ENCODE results near the gene TBC1D13.

The TBC1D13 gene

DNA sequence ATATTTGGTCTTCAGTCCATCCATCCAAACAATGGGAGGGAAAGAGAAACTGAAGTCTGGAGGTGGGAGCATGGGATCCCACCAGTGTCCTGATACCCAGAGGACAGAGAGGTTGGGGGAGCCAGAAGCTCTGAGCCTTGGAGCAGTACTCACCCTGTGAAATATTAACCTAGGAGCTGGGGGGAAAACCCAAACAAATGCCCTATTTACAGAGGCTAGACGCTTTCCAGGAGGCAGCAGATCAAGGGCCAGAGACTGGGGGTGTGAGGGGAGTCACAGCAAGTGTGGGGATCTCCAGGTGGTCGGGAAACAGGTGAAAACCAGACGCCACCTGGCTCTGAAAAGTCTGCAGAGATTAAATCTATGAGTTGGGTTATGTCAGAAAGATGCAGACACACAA lies 21.6 kb upstream of the TBC1D13 start:
- H3K36me3 ChIP-seq (ENCODE audit: insufficient read depth, low read length), result no peaks in the 10 kb centered on the region
- no peak overlapping the region for H2AFZ ChIP-seq (ENCODE audit: low read length)
- H3K4me2 ChIP-seq (ENCODE audit: low read depth, low read length, poor library complexity, severe bottlenecking), result no peak overlapping the region
- H3K9me3 ChIP-seq (ENCODE audit: insufficient read depth, low read depth, low read length), result no peaks in the 10 kb centered on the region
- H4K20me1 ChIP-seq (ENCODE audit: insufficient read depth, low read length, poor library complexity, severe bottlenecking), result no peaks in the 10 kb centered on the region
- no peaks in the 10 kb centered on the region for H3K27me3 ChIP-seq (ENCODE audit: insufficient read depth, low read length, poor library complexity, severe bottlenecking)
- H3K79me2 ChIP-seq (ENCODE audit: insufficient read depth, low read length), result 0 out of 2 replicates have a peak, but pooled peaks cover 6% of the 10 kb centered on the region
- no peaks in the 10 kb centered on the region for H3K9me2 ChIP-seq (replicated peaks; ENCODE audit: low read depth, low read length)
- TF ChIP-seq EZH2phosphoT487 (IDR thresholded peaks at IDR 0.05; ENCODE audit: borderline replicate concordance), result no peak
- TF ChIP-seq, protein P1, sequence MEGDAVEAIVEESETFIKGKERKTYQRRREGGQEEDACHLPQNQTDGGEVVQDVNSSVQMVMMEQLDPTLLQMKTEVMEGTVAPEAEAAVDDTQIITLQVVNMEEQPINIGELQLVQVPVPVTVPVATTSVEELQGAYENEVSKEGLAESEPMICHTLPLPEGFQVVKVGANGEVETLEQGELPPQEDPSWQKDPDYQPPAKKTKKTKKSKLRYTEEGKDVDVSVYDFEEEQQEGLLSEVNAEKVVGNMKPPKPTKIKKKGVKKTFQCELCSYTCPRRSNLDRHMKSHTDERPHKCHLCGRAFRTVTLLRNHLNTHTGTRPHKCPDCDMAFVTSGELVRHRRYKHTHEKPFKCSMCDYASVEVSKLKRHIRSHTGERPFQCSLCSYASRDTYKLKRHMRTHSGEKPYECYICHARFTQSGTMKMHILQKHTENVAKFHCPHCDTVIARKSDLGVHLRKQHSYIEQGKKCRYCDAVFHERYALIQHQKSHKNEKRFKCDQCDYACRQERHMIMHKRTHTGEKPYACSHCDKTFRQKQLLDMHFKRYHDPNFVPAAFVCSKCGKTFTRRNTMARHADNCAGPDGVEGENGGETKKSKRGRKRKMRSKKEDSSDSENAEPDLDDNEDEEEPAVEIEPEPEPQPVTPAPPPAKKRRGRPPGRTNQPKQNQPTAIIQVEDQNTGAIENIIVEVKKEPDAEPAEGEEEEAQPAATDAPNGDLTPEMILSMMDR (conservative IDR thresholded peaks at IDR 0.05; ENCODE audit: low read length), result no peak
- H3F3A ChIP-seq (ENCODE audit: low read depth), result no peaks in the 10 kb centered on the region
- H3K4me3 ChIP-seq (ENCODE audit: low read length, poor library complexity, severe bottlenecking), result no peak overlapping the region
- peaks cover 2% of the 10 kb centered on the region for H3K4me1 ChIP-seq (ENCODE audit: insufficient read depth, low read length, poor library complexity, severe bottlenecking)
- H3K9ac ChIP-seq (ENCODE audit: low read depth, low read length, poor library complexity, severe bottlenecking), result no peak overlapping the region

DNA sequence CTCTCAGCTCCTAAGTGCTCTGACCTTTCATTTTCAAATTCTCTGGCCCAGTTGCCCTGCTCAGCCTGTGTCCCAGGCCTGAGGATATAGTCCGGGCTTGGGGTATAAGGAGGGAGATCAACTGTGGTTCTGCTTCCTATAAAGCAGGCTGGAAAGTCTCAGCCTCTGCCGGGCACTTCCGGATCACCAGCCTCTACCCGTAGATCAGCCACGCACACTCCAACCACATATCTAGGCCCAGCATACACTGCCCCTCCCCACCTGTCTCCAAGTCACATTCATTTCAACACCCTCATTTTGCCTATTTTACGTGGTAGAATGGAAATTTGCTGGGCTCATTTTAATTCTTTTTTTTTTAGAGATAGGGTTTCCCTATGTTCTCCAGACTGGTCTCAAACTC lies 18.4 kb upstream of the TBC1D13 start:
- no peaks in the 10 kb centered on the region for H3K9me3 ChIP-seq (ENCODE audit: insufficient read depth, low read depth, low read length)
- H3K79me2 ChIP-seq (ENCODE audit: insufficient read depth, low read length), result peaks cover 16% of the 10 kb centered on the region; the same call in 1 of the 2 replicates
- TF ChIP-seq, protein P1 (conservative IDR thresholded peaks at IDR 0.05; ENCODE audit: low read length), result no peak
- no peak for TF ChIP-seq EZH2phosphoT487 (IDR thresholded peaks at IDR 0.05; ENCODE audit: borderline replicate concordance)
- no peak overlapping the region for H3K4me3 ChIP-seq (ENCODE audit: low read length, poor library complexity, severe bottlenecking)
- no peaks in the 10 kb centered on the region for H3F3A ChIP-seq (ENCODE audit: low read depth)
- no peak overlapping the region for H3K4me2 ChIP-seq (ENCODE audit: low read depth, low read length, poor library complexity, severe bottlenecking)
- H3K27me3 ChIP-seq (ENCODE audit: insufficient read depth, low read length, poor library complexity, severe bottlenecking), result no peaks in the 10 kb centered on the region
- H3K36me3 ChIP-seq (ENCODE audit: insufficient read depth, low read length), result no peaks in the 10 kb centered on the region
- H3K9ac ChIP-seq (ENCODE audit: low read depth, low read length, poor library complexity, severe bottlenecking), result no peak overlapping the region
- H3K4me1 ChIP-seq (ENCODE audit: insufficient read depth, low read length, poor library complexity, severe bottlenecking), result peaks cover 4% of the 10 kb centered on the region
- H4K20me1 ChIP-seq (ENCODE audit: insufficient read depth, low read length, poor library complexity, severe bottlenecking), result no peaks in the 10 kb centered on the region
- H3K9me2 ChIP-seq (replicated peaks; ENCODE audit: low read depth, low read length), result no peaks in the 10 kb centered on the region
- H2AFZ ChIP-seq (ENCODE audit: low read length), result no peak overlapping the region

DNA sequence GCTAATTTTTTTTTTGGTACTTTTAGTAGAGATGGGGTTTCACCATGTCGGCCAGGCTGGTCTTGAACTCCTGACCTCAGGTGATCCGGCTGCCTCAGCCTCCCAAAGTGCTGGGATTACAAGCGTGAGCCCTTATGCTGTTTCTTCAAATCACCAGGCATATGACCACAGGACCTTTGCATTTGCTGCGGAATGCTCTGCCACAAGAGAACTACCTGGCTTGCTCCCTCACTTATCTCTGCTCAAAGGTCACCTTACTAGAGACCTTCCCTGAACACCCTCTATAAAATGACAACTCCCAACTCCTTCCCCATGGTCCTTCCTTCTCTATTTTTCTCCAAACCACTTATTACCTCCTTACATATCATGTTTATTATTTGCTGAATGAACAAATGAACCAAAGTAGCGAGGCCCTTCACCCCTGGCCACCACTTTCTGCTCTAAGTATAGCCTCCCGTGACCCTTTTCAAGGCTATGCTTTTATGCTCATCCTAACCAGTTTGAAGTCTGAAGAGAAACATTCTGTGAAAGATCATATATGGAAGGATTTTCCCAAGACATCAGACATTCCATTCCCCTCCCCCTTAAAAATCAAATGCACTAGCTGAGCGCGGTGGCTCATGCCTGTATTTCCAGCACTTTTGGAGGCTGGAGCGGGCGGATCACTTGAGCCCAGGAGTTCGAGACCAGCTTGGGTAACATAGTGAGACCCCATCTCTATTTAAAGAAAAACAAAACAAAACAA lies 16.6 kb upstream of the TBC1D13 start:
- Histone ChIP-seq H3K4me1 (ENCODE audit: insufficient read depth, low read length, poor library complexity, severe bottlenecking) (peaks cover 4% of the 10 kb centered on the region), H3K27me3 (ENCODE audit: insufficient read depth, low read length, poor library complexity, severe bottlenecking) (no peaks in the 10 kb centered on the region), H3K36me3 (ENCODE audit: insufficient read depth, low read length) (no peaks in the 10 kb centered on the region), H3K9ac (ENCODE audit: low read depth, low read length, poor library complexity, severe bottlenecking) (peak overlapping the region; percentile 82), H3K9me3 (ENCODE audit: insufficient read depth, low read depth, low read length) (no peaks in the 10 kb centered on the region), H3K4me2 (ENCODE audit: low read depth, low read length, poor library complexity, severe bottlenecking) (peak overlapping the region; percentile 80), H4K20me1 (ENCODE audit: insufficient read depth, low read length, poor library complexity, severe bottlenecking) (no peaks in the 10 kb centered on the region), H3K9me2 (replicated peaks; ENCODE audit: low read depth, low read length) (no peaks in the 10 kb centered on the region), H3K79me2 (ENCODE audit: insufficient read depth, low read length) (peaks cover 16% of the 10 kb centered on the region; the same call in 1 of the 2 replicates), H3F3A (ENCODE audit: low read depth) (no peaks in the 10 kb centered on the region), H3K4me3 (ENCODE audit: low read length, poor library complexity, severe bottlenecking) (peak overlapping the region; percentile 92), H2AFZ (ENCODE audit: low read length) (no peak overlapping the region)
- no peak for TF ChIP-seq EZH2phosphoT487 (IDR thresholded peaks at IDR 0.05; ENCODE audit: borderline replicate concordance)
- TF ChIP-seq, protein P1 (conservative IDR thresholded peaks at IDR 0.05; ENCODE audit: low read length), result no peak
